Activated naive CD4-positive, alpha-beta T cell treated with anti-CD3 and anti-CD28 coated beads for 36 hours (primary cell): ENCODE measurements around the gene CDK14. TPM values are rescaled to one million over a fixed set of nuclear protein-coding genes. Genes with fewer than 3 reads are reported as not detected.

ENCODE experiments used
- CTCF ChIA-PET: fragments of 350-600 bp; sonication (Branson Sonifier 250); formaldehyde crosslinking; loops from one replicate; lab custom pipeline; 2021; ENCODE audit warnings: antibody characterized with exemption; lab: Charles Lee
- DNase-seq: peaks from one replicate; pipeline ENCODE4 v3.0.0-alpha.2; 2020
- H3K27ac Mint-ChIP-seq: one replicate; pipeline ENCODE4 v1.8.0; 2021; ENCODE audit warnings: mild to moderate bottlenecking, mixed read lengths
- H3K27me3 Mint-ChIP-seq: one replicate; pipeline ENCODE4 v1.8.0; 2021; ENCODE audit warnings: low read depth, mixed read lengths
- H3K36me3 Mint-ChIP-seq: one replicate; pipeline ENCODE4 v1.8.0; 2021; ENCODE audit warnings: low read depth, mixed read lengths
- H3K4me1 Mint-ChIP-seq: one replicate; pipeline ENCODE4 v1.8.0; 2021; ENCODE audit warnings: low read depth, mixed read lengths
- H3K4me3 Mint-ChIP-seq: one replicate; pipeline ENCODE4 v1.8.0; 2021; ENCODE audit warnings: mild to moderate bottlenecking, moderate library complexity, mixed read lengths
- H3K9me3 Mint-ChIP-seq: one replicate; pipeline ENCODE4 v1.8.0; 2021; ENCODE audit warnings: mixed read lengths
- intact Hi-C: fragments of 100-400 bp; cut with micrococcal nuclease; formaldehyde crosslinking; loops from one replicate; pipeline ENCODE4 v1.15.1; 2023
- total RNA-seq, 2 experiments: library from RNA; stranded (reverse); gene quantifications; one replicate each; pipeline ENCODE4 v1.2.3, GENCODE V29; 2021

CDK14 gene
- total RNA-seq, 2 experiments from 2014 or later, result 0.42 to 0.81 TPM

DNA sequence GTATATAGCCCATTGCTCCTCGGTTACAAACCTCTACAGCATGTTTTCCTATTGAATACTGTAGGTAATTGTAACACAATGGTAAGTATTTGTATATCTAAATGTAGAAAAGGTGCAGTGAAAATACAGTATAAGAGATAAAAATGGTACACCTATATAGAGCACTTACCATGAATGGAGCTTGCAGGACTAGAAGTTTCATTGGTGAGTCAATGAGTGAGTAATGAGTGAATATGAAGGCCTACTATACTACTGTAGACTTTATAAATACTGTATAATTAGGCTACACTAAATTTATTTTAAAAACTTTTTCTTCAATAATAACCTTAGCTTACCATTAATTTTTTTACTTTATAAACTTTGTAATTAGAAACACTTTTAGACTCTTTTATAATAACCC is 239.7 kb downstream of the CDK14 start:
- H3K4me3 Mint-ChIP-seq, result no peak overlapping the region
- CTCF ChIA-PET, result no interaction called here

DNA sequence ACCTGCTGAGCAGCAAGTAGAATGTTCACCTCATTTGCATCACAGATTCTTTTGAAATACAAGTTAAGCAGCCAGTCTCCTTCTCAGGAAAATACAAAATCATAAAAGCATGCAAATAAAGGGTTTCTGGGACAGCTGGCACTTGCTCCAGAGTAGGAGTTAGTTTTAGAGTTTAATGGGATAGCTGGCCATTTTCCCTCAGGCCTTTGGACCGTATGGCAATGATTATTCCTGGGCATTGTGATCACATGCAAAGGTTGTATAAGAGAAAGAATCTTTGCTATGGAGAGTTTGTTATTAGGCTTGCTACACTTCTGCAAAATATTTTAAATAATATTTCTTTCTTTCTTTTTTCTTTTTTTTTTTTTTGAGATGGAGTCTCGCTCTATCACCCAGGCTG is 240.8 kb downstream of the CDK14 start:
- DNase-seq, result no peak
- no peaks in the 10 kb centered on the region for H3K36me3 Mint-ChIP-seq
- CTCF ChIA-PET, result interaction anchor here (0.7 kb wide), 1 partner anchor 829 kb away, joined by 4 read pairs; no protein-coding TSS in a partner anchor
- no peak overlapping the region for H3K27ac Mint-ChIP-seq
- H3K4me3 Mint-ChIP-seq, result no peak overlapping the region
- intact Hi-C loops, result no loop called here
- peaks cover 15% of the 10 kb centered on the region for H3K9me3 Mint-ChIP-seq
- H3K4me1 Mint-ChIP-seq, result no peaks in the 10 kb centered on the region
- no peaks in the 10 kb centered on the region for H3K27me3 Mint-ChIP-seq

More for the DNA sequence above, 239.7 kb downstream of the CDK14 start:
- DNase-seq, result no peak
- Mint-ChIP-seq H3K9me3 (peaks cover 15% of the 10 kb centered on the region), H3K4me1 (no peaks in the 10 kb centered on the region), H3K36me3 (no peaks in the 10 kb centered on the region), H3K27ac (no peak overlapping the region), H3K27me3 (no peaks in the 10 kb centered on the region)
- intact Hi-C loops, result no loop called here

DNA sequence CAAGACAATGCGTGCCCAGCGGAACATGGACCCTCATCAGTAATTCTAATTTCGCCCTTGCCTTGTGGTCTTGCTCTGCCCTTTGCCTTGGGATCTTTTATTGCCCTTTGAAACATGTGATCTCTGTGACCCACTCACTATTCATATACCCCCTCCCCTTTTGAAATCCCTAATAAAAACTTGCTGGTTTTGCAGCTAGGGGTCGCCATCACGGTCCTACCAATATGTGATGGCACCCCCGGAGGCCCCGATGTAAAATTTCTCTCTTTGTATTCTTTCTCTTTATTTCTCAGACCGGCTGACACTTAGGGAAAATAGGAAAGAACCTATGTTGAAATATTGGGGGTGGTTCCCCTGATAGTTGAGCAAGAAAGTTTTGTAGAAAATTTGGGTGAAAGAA is 242.7 kb downstream of the CDK14 start:
- H3K4me3 Mint-ChIP-seq, result no peak overlapping the region
- CTCF ChIA-PET, result no interaction called here
- no peaks in the 10 kb centered on the region for H3K36me3 Mint-ChIP-seq
- no peaks in the 10 kb centered on the region for H3K4me1 Mint-ChIP-seq
- H3K9me3 Mint-ChIP-seq, result peaks cover 15% of the 10 kb centered on the region
- no peaks in the 10 kb centered on the region for H3K27me3 Mint-ChIP-seq
- intact Hi-C loops, result no loop called here
- H3K27ac Mint-ChIP-seq, result no peak overlapping the region
- no peak for DNase-seq

DNA sequence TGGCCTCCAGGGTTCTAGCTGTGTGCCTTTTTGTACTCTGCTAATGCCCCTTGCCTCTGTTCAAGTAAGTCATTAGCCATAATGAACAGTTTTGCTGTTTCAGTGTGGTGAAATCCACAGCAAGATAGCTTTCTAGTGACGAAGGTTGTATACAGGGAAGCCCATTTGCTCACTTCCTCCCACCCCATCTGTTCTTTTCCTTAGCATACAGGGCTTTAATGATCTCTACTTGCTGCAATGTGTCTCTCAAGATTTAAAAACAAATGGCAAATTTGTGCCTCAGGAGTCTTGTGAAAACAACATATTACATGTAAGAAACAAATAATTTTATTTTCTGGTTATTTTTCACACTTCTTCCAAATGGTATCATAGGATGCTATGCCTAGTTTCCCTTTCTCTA is 243.2 kb downstream of the CDK14 start:
- H3K36me3 Mint-ChIP-seq, result no peaks in the 10 kb centered on the region
- no peak overlapping the region for H3K4me3 Mint-ChIP-seq
- no peak for DNase-seq
- H3K27ac Mint-ChIP-seq, result no peak overlapping the region
- CTCF ChIA-PET, result no interaction called here
- peaks cover 15% of the 10 kb centered on the region for H3K9me3 Mint-ChIP-seq
- no peaks in the 10 kb centered on the region for H3K27me3 Mint-ChIP-seq
- no peaks in the 10 kb centered on the region for H3K4me1 Mint-ChIP-seq
- intact Hi-C loops, result no loop called here

DNA sequence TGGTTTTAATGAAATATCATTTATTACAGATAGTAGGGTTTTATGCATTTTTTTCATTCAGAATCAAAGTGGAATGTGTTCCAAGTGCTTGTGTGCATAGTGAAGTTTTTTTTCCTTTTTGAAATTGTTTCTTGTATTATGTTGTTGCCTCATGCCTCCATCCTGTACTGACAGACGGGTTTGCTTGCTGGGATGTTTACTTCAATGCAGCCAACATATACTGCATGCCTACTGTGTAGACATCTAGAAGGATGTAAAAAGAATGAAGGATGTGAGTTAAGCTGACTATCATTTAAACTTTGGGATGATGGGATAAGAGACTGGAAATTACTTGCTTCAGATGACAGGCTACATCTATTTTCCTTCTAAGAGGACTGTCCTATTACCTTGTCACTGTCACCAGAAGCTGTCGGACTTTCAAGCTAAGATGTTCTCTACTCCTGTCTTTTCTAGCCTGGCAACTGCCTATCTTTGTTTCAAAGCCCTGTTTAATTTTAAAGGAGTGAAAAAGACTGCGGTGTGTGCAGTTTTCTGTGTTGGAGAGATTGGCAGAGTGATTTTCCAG is 243.7 kb downstream of the CDK14 start:
- Mint-ChIP-seq H3K27me3 (no peaks in the 10 kb centered on the region), H3K4me3 (no peak overlapping the region), H3K9me3 (peaks cover 15% of the 10 kb centered on the region), H3K4me1 (no peaks in the 10 kb centered on the region), H3K36me3 (no peaks in the 10 kb centered on the region), H3K27ac (no peak overlapping the region)
- CTCF ChIA-PET, result no interaction called here
- intact Hi-C loops, result no loop called here
- DNase-seq, result no peak

DNA sequence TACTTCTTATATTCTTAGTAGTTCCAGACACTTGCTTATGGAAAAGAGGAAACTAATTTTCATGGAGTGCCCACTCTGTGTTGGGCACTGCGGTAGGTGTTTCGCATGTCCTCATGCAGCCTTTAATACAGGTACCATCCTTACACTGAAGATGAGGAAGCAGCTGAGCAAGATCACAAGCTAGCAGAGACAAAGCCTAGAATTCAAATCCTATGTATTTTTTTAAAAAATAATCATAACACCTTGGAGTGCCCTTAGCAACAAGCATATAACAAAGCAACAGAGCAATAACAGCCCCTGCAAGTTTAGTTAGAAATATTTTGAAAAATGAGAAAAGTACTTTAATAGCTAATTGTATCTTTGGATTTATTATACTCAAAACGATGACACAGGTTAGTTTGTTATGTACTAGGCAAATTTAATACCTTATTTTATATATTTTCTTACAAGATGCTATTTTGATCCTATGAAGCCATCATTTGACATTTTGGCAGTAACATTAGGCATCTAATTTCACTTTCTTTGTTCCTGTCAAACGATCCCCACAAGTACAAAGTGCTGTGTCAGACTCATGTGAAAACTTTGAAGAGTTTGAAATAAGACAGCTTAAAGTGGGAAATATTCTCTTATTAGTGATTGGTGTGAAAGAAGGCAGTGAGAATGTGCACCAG is 245.8 kb downstream of the CDK14 start:
- H3K27me3 Mint-ChIP-seq, result no peaks in the 10 kb centered on the region
- CTCF ChIA-PET, result interaction anchor here (0.6 to 1.2 kb wide), 2 partner anchors 16 to 38 kb away, joined by 3 read pairs; no protein-coding TSS in a partner anchor
- intact Hi-C loops, result no loop called here
- no peaks in the 10 kb centered on the region for H3K4me1 Mint-ChIP-seq
- H3K9me3 Mint-ChIP-seq, result peaks cover 15% of the 10 kb centered on the region
- no peak overlapping the region for H3K27ac Mint-ChIP-seq
- DNase-seq, result no peak
- no peak overlapping the region for H3K4me3 Mint-ChIP-seq
- no peaks in the 10 kb centered on the region for H3K36me3 Mint-ChIP-seq

DNA sequence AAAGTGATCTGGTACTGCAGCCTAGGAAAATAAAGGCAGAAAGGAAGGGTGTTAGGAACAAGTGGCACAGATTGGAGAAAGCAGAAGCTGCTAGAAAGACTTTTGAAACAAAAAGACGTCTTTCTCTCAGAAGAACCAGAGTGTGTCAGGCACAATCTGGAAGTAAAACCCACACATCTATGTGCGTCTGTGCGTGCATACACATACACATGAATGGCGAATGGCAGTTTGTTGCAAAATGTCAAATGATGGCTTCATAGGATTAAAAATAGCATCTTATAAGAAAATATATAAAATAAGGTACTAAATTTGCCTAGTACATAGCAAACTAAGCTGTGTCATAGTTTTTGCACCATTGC is 246.3 kb downstream of the CDK14 start:
- intact Hi-C loops, result no loop called here
- H3K4me3 Mint-ChIP-seq, result no peak overlapping the region
- DNase-seq, result no peak
- H3K4me1 Mint-ChIP-seq, result no peaks in the 10 kb centered on the region
- CTCF ChIA-PET, result no interaction called here
- peaks cover 15% of the 10 kb centered on the region for H3K9me3 Mint-ChIP-seq
- no peaks in the 10 kb centered on the region for H3K36me3 Mint-ChIP-seq
- no peaks in the 10 kb centered on the region for H3K27me3 Mint-ChIP-seq
- no peak overlapping the region for H3K27ac Mint-ChIP-seq

DNA sequence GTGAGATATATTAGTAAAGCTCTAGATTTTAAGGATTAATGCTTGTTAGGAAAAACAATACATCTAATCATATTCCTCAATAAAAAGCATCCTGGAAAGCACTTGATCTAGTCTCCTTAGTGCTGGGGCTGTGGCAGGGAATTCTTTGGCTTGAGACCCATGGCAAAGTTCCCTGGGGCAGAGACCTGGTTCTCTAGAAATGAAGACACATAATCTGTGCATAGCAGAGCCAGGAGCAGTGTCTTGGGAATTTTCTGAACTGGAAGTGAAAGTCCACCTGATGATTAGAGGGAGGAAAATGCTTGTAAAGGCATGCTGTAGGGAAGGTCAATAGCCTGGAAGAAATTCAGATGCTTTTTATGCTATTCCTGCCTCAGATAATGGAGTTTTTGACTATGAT is 247.4 kb downstream of the CDK14 start:
- Mint-ChIP-seq H3K4me3 (no peak overlapping the region), H3K9me3 (peaks cover 8% of the 10 kb centered on the region), H3K36me3 (no peaks in the 10 kb centered on the region), H3K27me3 (no peaks in the 10 kb centered on the region), H3K27ac (no peak overlapping the region), H3K4me1 (no peaks in the 10 kb centered on the region)
- DNase-seq, result no peak
- CTCF ChIA-PET, result no interaction called here
- intact Hi-C loops, result no loop called here

DNA sequence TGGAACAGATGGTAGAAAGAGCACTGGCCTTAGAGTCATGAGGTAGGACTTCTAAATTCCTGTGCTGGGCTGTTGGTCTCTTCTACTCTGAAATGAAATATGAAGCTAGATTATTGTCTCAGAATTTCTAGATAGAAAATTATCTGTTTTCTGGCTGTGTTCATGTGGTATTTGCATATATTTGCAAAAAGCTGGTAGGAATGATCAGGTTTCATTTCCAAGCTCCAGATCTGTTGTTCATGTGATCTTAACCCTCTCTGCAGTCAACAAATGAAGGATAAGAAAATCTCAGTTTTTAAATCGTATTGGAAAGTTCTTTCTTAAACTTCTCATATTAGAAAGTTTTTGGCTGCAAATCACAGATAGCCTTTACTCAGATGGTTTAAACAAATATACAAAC is 248.3 kb downstream of the CDK14 start:
- H3K4me1 Mint-ChIP-seq, result no peaks in the 10 kb centered on the region
- H3K9me3 Mint-ChIP-seq, result peaks cover 1% of the 10 kb centered on the region
- H3K27me3 Mint-ChIP-seq, result no peaks in the 10 kb centered on the region
- DNase-seq, result no peak
- no peak overlapping the region for H3K27ac Mint-ChIP-seq
- no peaks in the 10 kb centered on the region for H3K36me3 Mint-ChIP-seq
- H3K4me3 Mint-ChIP-seq, result no peak overlapping the region
- CTCF ChIA-PET, result no interaction called here
- intact Hi-C loops, result no loop called here

DNA sequence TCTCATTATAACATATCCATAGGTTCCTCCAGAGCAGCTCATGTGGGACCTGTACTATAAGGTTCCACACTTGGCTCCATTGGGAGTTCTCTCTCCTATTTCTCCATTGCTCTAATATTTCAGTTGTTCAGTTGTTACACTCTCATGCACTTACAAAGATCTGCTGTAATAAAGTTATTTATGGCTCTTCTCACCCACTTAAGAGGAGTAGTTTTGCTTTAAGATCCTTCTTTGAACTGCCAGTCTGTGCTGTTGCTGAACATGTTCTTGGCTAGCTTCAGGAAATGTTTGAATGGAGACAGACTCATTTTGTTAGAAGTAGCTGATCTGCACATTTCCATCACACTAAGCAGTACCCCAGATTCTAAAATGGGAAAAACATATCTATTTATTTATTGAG is 250.1 kb downstream of the CDK14 start:
- Mint-ChIP-seq H3K4me1 (no peaks in the 10 kb centered on the region), H3K4me3 (no peak overlapping the region), H3K36me3 (no peaks in the 10 kb centered on the region), H3K27me3 (no peaks in the 10 kb centered on the region), H3K9me3 (no peaks in the 10 kb centered on the region), H3K27ac (no peak overlapping the region)
- DNase-seq, result no peak
- CTCF ChIA-PET, result no interaction called here
- intact Hi-C loops, result no loop called here

DNA sequence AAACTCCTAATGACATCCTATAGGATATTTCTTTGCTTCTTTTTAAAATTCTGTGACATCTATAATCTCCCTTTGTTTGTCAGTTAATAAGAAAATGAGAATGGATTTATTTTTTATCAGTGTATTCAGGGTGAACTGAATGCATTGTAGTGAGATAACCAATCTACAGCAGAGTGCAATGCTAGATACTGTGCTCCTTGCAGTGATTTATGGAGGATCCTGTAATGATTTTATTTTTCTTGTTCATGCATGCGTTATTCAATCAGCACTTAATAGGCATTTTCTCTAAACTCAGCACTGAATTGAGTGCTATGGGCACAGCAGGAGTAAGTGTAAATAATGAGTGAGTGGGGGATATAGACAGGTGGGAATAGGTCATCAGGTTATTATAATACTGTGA is 253.9 kb downstream of the CDK14 start:
- no peaks in the 10 kb centered on the region for H3K27me3 Mint-ChIP-seq
- H3K9me3 Mint-ChIP-seq, result no peaks in the 10 kb centered on the region
- no peak overlapping the region for H3K4me3 Mint-ChIP-seq
- intact Hi-C loops, result no loop called here
- CTCF ChIA-PET, result no interaction called here
- H3K27ac Mint-ChIP-seq, result no peak overlapping the region
- no peak for DNase-seq
- H3K36me3 Mint-ChIP-seq, result no peaks in the 10 kb centered on the region
- H3K4me1 Mint-ChIP-seq, result no peaks in the 10 kb centered on the region

DNA sequence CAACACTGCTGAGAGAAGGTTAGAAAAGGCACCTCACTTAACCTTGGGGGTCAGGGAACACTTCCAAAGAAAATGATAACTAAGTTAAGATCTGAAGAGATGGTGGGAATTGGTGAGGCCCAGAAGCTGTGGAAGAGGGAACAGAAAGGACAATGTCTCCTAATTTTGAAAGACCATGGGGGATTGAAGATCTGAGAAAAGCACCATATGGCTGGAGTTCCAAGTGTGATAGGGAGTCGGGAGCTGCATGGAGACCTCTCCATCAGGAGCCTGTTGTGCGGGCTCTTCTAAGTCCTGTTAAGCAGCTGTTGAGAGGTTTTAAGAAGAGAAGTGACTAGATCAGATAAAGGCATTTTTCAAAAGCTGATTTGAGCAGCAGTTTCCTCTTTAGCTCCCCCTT is 254.3 kb downstream of the CDK14 start:
- no peak overlapping the region for H3K27ac Mint-ChIP-seq
- CTCF ChIA-PET, result no interaction called here
- H3K4me1 Mint-ChIP-seq, result no peaks in the 10 kb centered on the region
- no peak for DNase-seq
- H3K27me3 Mint-ChIP-seq, result no peaks in the 10 kb centered on the region
- H3K9me3 Mint-ChIP-seq, result no peaks in the 10 kb centered on the region
- intact Hi-C loops, result no loop called here
- no peak overlapping the region for H3K4me3 Mint-ChIP-seq
- no peaks in the 10 kb centered on the region for H3K36me3 Mint-ChIP-seq

DNA sequence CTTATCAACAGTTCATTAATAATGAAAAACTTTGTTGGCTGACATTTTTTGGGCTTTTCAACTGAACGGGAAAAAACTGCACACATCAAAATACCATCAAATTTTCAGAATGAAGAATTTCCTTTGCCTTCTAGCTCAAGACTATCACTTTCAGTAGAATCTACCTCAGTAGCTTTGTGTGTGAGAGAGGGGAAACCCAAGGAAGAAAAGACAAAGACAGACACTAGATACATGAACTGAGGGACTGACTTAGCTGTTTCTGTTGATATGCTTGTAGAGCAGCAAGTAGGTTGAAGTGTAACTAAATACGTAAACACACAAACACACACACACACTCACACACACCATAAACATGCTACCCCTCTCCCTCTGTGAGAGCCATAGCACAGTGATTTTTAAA is 257.1 kb downstream of the CDK14 start:
- DNase-seq, result no peak
- Mint-ChIP-seq H3K4me1 (no peaks in the 10 kb centered on the region), H3K4me3 (no peak overlapping the region), H3K9me3 (no peaks in the 10 kb centered on the region), H3K27ac (no peak overlapping the region), H3K27me3 (no peaks in the 10 kb centered on the region), H3K36me3 (no peaks in the 10 kb centered on the region)
- intact Hi-C loops, result no loop called here
- CTCF ChIA-PET, result no interaction called here
